SK-N-SH (cell line): ENCODE results near the gene RAB4B.

ENCODE experiments used
- CTCF ChIP-seq: fragments of 200-600 bp; sonication (generic); IDR thresholded peaks from 2 replicates; pipeline ENCODE4 v1.6.1; 2017; ENCODE audit warnings: antibody characterized with exemption, mild to moderate bottlenecking, moderate library complexity
- EP300 ChIP-seq, 2 experiments: IDR thresholded peaks; 2 replicates each; pipeline versions ENCODE4 v1.4.0 to v1.6.1; 2012; ENCODE audit warnings: borderline replicate concordance in 1 of 2, low read depth in 1 of 2, low read length in 1 of 2
- EZH2phosphoT487 ChIP-seq: fragments of 200-600 bp; sonication (generic); IDR thresholded peaks from 2 replicates; pipeline ENCODE4 v1.6.1; 2017; ENCODE audit warnings: low read depth, mixed run types, mild to moderate bottlenecking, antibody characterized with exemption, moderate library complexity, borderline replicate concordance
- JUND ChIP-seq: IDR thresholded peaks from 2 replicates; pipeline ENCODE4 v1.4.0; 2012
- MAX ChIP-seq: IDR thresholded peaks from 2 replicates; pipeline ENCODE4 v1.4.0; 2012; ENCODE audit warnings: low read depth
- NRF1 ChIP-seq: IDR thresholded peaks from 2 replicates; pipeline ENCODE4 v1.6.1; 2012; ENCODE audit warnings: low read depth, mild to moderate bottlenecking, low read length
- PBX3 ChIP-seq: IDR thresholded peaks from 2 replicates; pipeline ENCODE4; 2012
- RXRA ChIP-seq: IDR thresholded peaks from 2 replicates; pipeline ENCODE4 v1.4.0; 2012; ENCODE audit warnings: low read depth, mild to moderate bottlenecking, borderline replicate concordance
- SMC3 ChIP-seq: IDR thresholded peaks from 2 replicates; pipeline ENCODE4 v1.6.1; 2012; ENCODE audit warnings: low read depth, low read length, improper control_type of control experiment
- TCF12 ChIP-seq: IDR thresholded peaks from 2 replicates; pipeline ENCODE4 v1.4.0; 2012
- USF1 ChIP-seq: IDR thresholded peaks from 2 replicates; pipeline ENCODE4 v1.4.0; 2012; ENCODE audit warnings: low read depth, borderline replicate concordance

- TF ChIP-seq CTCF (no peak), RXRA (no peak), TCF12 (no peak), NRF1 (no peak), PBX3 (no peak), EP300 (IDR thresholded peaks at IDR 0.05; ENCODE audit: borderline replicate concordance in 1 of 2, low read depth in 1 of 2, low read length in 1 of 2) (no peak), MAX (no peak), EZH2phosphoT487 (no peak), USF1 (no peak), SMC3 (no peak), JUND (no peak)
Measured at GRCh38 chr19:40783711-40784110, 5.7 kb downstream of the RAB4B start.
